ENCODE results near the gene ARHGEF10L. TPM values are rescaled to one million over a fixed set of nuclear protein-coding genes. Genes with fewer than 3 reads are reported as not detected.

The ARHGEF10L gene
- polyA plus RNA-seq, 1 donor (not counting 4 experiments of a cell fraction or from before 2014, with no cell fraction given) = 2.4 TPM

DNA sequence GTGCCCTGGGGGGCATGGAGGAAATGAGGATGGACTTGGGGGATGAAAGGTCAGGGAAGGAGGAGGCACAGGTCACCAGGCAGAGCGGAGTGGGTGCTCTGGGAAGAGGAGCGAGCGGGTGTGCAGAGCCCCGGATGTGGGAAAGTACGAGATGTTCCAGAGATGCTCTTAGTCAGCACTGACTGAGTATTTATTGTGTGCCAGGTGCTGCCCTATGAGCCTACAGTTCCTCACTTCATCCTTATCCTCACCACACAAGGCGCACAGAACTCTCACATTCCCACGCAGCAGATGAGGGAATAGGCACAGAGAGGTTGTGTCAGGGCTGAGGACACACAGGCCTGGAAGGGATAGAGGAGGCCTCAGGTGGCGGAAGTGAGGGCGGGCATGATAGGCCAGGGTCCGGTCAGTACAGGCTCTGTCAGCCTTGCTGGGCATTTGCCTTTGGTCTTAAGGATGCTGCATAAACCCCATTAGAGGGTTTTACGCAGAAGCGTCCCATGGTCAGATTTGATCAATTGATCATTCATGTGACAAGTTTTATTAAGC, 77.3 kb downstream of the ARHGEF10L start:
- dilution Hi-C loops (cut with MboI; ENCODE audit: extremely low pct_ligation_motif_present, low sequenced_read_pairs) = no loop called here
- no peak for TF ChIP-seq EZH2 (IDR thresholded peaks at IDR 0.05; ENCODE audit: low read length)
- TF ChIP-seq, protein P1, sequence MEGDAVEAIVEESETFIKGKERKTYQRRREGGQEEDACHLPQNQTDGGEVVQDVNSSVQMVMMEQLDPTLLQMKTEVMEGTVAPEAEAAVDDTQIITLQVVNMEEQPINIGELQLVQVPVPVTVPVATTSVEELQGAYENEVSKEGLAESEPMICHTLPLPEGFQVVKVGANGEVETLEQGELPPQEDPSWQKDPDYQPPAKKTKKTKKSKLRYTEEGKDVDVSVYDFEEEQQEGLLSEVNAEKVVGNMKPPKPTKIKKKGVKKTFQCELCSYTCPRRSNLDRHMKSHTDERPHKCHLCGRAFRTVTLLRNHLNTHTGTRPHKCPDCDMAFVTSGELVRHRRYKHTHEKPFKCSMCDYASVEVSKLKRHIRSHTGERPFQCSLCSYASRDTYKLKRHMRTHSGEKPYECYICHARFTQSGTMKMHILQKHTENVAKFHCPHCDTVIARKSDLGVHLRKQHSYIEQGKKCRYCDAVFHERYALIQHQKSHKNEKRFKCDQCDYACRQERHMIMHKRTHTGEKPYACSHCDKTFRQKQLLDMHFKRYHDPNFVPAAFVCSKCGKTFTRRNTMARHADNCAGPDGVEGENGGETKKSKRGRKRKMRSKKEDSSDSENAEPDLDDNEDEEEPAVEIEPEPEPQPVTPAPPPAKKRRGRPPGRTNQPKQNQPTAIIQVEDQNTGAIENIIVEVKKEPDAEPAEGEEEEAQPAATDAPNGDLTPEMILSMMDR (optimal IDR thresholded peaks at IDR 0.05 in 1 of 3, IDR thresholded peaks at IDR 0.05 in 1 of 3, conservative IDR thresholded peaks at IDR 0.05 in 1 of 3; ENCODE audit: extremely low read depth in 1 of 3, insufficient read depth in 2 of 3, low read length in 3 of 3) = no peak
- H3K36me3 ChIP-seq (ENCODE audit: control insufficient read depth in 2 of 2, extremely low read depth in 1 of 2, insufficient read depth in 2 of 2, low read length in 2 of 2) = no peaks in the 10 kb centered on the region

DNA sequence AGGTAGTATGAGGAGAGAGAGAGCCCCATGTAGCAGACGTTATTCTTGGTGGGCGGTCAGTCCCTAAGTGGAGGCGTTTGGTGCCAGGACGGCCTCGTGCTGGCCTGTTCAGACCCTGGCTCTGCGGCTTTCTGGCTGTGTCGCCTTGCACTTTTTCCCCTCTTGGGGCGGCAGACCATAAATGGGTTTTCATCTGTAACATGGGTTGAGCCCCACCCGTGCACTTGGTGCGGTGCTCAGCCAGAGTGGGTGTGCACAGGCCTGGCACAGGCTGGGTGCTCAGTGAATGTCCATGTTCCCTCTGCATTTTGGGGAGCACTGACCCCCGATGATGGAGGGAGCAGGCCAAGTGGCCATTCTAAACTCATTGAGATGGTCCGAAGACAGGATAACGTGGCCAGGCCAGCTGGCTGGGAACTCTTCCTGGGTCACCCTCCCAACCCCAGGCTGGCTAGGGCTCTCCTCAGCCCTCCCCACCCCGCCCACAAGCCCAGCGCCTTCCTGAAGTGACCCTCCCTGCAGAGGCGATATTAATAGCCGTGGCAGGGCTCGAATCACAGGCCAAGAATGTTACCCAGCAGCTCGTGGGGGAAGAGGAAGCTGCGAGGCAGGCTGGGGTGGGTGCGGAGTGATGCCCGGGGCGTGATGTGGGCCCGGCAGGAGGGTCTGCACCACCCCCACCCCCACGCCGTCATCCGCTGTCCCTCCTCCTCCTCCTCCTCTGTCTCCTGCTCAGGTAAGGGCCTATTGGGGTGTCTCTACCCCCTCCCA, 78.5 kb downstream of the ARHGEF10L start:
- Histone ChIP-seq H3K4me2 (ENCODE audit: control insufficient read depth, extremely low read depth, insufficient read depth, low read depth, low read length) (no peak overlapping the region), H3K9me3 (ENCODE audit: control insufficient read depth, low read depth, low read length) (no peaks in the 10 kb centered on the region), H3K9me1 (ENCODE audit: control insufficient read depth, extremely low read depth, insufficient read depth, low read length) (no peaks in the 10 kb centered on the region), H3K4me3 (ENCODE audit: control insufficient read depth in 2 of 3, extremely low read depth in 1 of 3, insufficient read depth in 2 of 3, low read depth in 1 of 3, low read length in 3 of 3) (no peak overlapping the region), H3K79me2 (ENCODE audit: control insufficient read depth, insufficient read depth, low read length) (no peaks in the 10 kb centered on the region), H3K36me3 (ENCODE audit: control insufficient read depth in 2 of 2, extremely low read depth in 1 of 2, insufficient read depth in 2 of 2, low read length in 2 of 2) (peaks cover 0 to 1% of the 10 kb centered on the region in 2 experiments), H2AFZ (ENCODE audit: control insufficient read depth, low read length) (no peak overlapping the region), H3K9ac (ENCODE audit: control insufficient read depth, extremely low read depth, insufficient read depth, low read length) (no peak overlapping the region), H3K27ac (ENCODE audit: control insufficient read depth, insufficient read depth, low read length) (no peak overlapping the region), H3K27me3 (ENCODE audit: control insufficient read depth, extremely low read depth, insufficient read depth, low read length) (no peaks in the 10 kb centered on the region), H3K4me1 (ENCODE audit: control insufficient read depth, extremely low read depth, insufficient read depth, low read length) (peaks cover 6% of the 10 kb centered on the region), H4K20me1 (ENCODE audit: control insufficient read depth, extremely low read depth, insufficient read depth, low read length) (no peaks in the 10 kb centered on the region)
- no peak for DNase-seq (ENCODE audit: low read depth, low spot score)
- no peak for FAIRE-seq
- dilution Hi-C loops (cut with MboI; ENCODE audit: extremely low pct_ligation_motif_present, low sequenced_read_pairs) = no loop called here
- no peak for TF ChIP-seq EZH2 (IDR thresholded peaks at IDR 0.05; ENCODE audit: low read length)

More for the DNA sequence above, 77.3 kb downstream of the ARHGEF10L start:
- FAIRE-seq (peak; percentile 51), DNase-seq (ENCODE audit: low read depth, low spot score) (no peak)
- Histone ChIP-seq H3K9ac (ENCODE audit: control insufficient read depth, extremely low read depth, insufficient read depth, low read length) (no peak overlapping the region), H3K79me2 (ENCODE audit: control insufficient read depth, insufficient read depth, low read length) (no peaks in the 10 kb centered on the region), H4K20me1 (ENCODE audit: control insufficient read depth, extremely low read depth, insufficient read depth, low read length) (no peaks in the 10 kb centered on the region), H3K27ac (ENCODE audit: control insufficient read depth, insufficient read depth, low read length) (no peak overlapping the region), H3K4me2 (ENCODE audit: control insufficient read depth, extremely low read depth, insufficient read depth, low read depth, low read length) (no peak overlapping the region), H3K4me3 (ENCODE audit: control insufficient read depth in 2 of 3, extremely low read depth in 1 of 3, insufficient read depth in 2 of 3, low read depth in 1 of 3, low read length in 3 of 3) (no peak overlapping the region), H2AFZ (ENCODE audit: control insufficient read depth, low read length) (no peak overlapping the region), H3K4me1 (ENCODE audit: control insufficient read depth, extremely low read depth, insufficient read depth, low read length) (peaks cover 6% of the 10 kb centered on the region), H3K9me3 (ENCODE audit: control insufficient read depth, low read depth, low read length) (no peaks in the 10 kb centered on the region), H3K27me3 (ENCODE audit: control insufficient read depth, extremely low read depth, insufficient read depth, low read length) (no peaks in the 10 kb centered on the region), H3K9me1 (ENCODE audit: control insufficient read depth, extremely low read depth, insufficient read depth, low read length) (no peaks in the 10 kb centered on the region)

All from keratinocyte (primary cell).